GM18873 (cell line): ENCODE data around the gene FPR3.
"Not testable (repeated sequence)": the region's sequence is repeated elsewhere in the genome, so short reads cannot be mapped to it uniquely, and the experiment has no call there.

Experiments
- ATAC-seq: cut with Tn5 transposase; IDR thresholded peaks from one replicate; pipeline ENCODE4 v1.9.1; 2021; ENCODE audit warnings: mild to moderate bottlenecking, moderate library complexity, moderate number of reproducible peaks; ENCODE audit not compliant: unreplicated experiment, low FRiP score

The FPR3 gene

DNA sequence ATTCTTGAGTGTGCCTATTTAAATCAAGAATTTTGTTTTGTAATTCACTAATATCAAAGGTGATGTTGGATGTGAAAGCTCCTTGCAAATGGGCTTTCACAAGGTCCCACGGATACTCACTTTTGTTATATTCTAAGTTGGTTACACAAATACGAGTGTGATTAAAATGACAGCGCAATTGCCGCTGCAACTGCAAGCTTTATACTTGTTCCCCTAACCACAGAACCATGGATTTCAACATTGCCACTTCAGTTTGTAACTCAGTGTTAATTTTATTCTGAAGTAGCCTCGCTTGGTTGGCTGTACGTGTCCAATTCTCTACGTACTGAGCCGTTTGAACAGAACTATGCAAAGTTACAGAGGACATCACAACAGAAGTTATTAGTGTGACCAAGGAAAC lies 10.4 kb downstream of the FPR3 start:
- not testable (repeated sequence) for ATAC-seq

DNA sequence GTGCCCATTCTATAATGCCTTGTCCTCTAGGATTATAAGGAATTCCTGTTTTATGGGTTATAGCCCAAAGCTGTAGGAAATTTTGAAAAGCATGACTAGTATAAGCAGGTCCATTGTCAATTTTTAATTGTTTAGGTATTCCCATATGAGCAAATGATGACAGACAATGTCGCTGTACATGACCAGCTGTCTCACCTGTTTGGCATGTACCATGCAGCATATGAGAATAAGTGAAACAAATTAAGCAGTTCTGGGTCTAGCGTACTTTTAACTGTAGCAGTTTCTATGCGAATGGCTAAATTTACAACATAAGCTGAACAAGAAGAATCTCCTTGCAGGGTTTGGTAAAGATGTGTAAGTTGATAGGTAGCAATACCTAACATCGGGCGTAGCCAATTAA lies 11.6 kb downstream of the FPR3 start:
- not testable (repeated sequence) for ATAC-seq

GRCh38 chr19:51807111-51807701 lies 12.2 kb downstream of the FPR3 start:
- ATAC-seq = no peak

GRCh38 chr19:51807925-51808324 lies 13.0 kb downstream of the FPR3 start:
- ATAC-seq = no peak

GRCh38 chr19:51808333-51808986 lies 13.5 kb downstream of the FPR3 start:
- ATAC-seq = no peak

- ATAC-seq = no peak
Measured at GRCh38 chr19:51809787-51810186, 14.8 kb downstream of the FPR3 start.

DNA sequence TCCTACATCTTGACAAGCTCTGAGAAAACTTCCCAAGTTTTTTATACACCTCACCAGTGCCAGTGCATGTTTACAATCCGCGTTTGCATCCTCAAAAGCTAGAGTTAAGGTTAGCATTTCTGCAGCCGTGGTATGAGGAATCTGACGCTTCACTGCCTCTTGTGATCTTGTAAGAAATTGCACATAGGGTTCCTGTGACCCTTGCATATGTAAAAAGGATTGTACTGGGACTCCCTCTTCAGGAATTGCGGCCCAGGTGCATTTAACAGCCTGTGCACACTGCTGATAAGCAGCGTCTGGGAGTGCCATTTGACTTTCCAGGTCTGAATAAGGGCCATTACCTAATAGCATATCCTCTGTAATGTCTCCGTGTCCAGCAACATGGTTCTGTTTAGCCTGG lies 15.3 kb downstream of the FPR3 start:
- no peak for ATAC-seq

- ATAC-seq = no peak
Measured at GRCh38 chr19:51811344-51811743, 16.4 kb downstream of the FPR3 start.

- ATAC-seq = no peak
Measured at GRCh38 chr19:51815043-51815442, 20.1 kb downstream of the FPR3 start.

- ATAC-seq = no peak
Measured at GRCh38 chr19:51816711-51817110, 21.8 kb downstream of the FPR3 start.

DNA sequence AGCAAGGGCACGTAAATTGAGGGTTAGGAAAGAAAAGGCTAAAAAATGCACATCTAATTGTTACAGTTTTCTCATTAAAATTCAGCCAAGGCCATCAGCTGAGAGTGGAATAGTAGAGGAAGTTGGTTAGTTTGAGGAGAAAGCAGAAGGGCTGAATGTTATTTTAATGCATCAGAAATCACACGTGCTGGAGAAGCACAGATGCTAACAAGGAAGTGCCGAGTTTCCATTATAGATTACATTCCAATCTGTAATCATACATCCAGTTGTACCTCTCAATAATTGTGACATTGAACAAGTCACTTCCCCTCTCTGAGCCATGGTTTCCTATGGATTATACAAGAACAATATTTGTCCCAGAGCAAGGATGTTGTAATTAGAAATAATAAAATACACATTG lies 25.1 kb downstream of the FPR3 start:
- ATAC-seq = no peak

DNA sequence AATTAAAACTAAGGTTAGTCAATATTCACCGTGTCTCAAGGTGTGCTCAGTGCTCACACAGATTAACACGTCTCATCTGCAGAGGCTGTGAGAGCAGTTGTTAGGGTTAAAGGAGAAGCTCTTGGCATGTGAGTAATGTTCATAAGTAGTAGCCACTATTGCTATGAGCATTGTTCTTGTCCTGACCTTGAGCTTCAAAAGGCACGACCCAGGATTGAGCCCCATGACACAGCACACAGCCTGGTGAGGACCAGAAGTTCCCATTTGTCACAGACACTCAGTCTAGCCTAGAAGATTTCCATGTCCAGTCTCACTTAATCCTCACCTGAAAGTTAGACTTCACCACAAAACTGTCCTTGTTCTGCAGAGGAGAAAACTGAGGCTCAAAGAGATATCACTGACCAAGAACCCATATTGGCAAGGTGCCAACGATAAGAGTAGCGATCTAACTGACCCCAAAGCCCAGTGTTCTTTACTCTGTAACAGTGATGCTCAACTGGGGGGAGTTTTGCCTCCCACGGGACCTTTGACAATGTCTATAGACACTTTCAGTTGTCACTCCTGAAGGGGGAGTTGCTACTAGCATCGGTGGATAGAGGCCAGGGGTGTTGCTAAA lies 26.0 kb downstream of the FPR3 start:
- ATAC-seq = no peak

DNA sequence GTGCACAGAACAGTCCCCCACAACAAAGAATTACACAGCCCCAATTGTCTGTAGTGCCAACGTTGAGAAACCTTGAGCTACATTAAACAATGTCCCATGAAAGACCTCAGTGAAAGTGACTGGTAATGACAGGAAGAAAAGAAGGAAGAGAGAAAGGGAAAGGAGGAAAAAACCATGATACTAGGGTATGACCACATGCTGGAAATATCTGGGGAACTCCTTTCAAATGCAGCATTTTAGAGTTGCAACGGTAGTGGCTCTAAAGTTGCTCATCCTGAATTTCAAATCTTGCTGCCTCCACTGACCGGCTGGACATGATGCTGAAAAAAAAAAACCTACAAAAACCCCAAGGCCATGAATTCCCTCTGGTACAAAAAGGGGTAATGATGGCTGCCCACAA lies 26.5 kb downstream of the FPR3 start:
- no peak for ATAC-seq

- ATAC-seq = no peak
Measured at GRCh38 chr19:51821921-51822320, 27.0 kb downstream of the FPR3 start.

DNA sequence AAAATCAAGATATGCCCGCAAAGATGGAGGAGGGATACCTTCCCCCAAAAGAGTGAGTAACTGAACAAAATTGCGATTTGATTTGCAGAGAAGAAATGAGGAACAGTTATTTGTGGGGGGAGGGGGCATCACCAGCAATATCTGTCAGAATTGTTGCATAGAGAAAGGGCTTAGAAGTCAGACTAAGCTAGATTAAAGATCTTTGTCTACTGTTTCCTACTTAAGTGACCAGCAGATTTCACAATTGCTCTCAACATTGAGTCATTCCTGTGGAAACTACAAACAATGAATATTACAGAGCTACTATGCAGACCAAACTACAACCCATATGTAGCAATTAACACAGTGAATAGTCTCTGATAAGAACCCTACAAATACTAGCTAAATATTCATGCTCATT lies 27.4 kb downstream of the FPR3 start:
- no peak for ATAC-seq

GRCh38 chr19:51822946-51823345 lies 28.0 kb downstream of the FPR3 start:
- no peak for ATAC-seq

- no peak for ATAC-seq
Measured at GRCh38 chr19:51824281-51825005, 29.5 kb downstream of the FPR3 start.

DNA sequence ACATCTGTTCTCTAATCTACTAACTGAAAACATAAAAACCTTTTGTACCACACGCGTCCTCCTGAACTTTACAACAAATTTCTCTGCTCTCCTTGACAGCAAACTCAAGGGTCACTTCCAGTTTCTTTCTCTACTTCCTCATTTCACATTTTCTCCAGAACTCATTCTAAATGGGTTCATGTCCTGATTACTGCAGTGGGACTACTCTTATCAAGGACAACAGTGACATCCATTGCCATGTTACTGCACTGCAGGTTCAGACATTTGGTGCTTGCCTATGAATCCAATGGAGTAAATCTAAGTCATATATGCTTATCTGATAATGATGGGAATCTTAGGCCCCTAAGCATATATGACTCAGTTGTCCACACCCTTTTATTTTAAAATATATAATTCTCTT lies 35.3 kb downstream of the FPR3 start:
- ATAC-seq = no peak

DNA sequence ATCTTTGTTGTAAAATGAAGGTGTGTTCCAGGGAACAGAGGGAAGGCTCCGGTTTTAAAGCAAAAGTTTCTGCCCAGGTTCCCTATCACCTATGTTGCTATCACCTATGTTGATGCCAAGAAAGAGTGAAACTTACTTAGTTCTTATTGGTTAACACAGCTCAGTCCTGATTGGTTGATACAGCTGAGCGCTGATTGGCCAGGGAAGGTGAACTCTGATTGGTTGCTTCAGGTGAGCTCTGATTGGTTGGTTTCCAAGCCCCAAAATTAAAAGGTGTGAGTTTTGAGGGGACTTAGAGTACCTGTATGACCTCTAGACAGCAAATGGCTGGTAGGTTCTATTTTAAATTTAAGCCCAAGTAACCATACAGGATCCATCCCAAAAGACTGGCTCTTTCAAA lies 42.2 kb downstream of the FPR3 start:
- no peak for ATAC-seq

GRCh38 chr19:51861870-51862622 lies 67.1 kb downstream of the FPR3 start:
- no peak for ATAC-seq

- no peak for ATAC-seq
Measured at GRCh38 chr19:51873097-51873496, 78.1 kb downstream of the FPR3 start.
